NCI-H446 treated with DMSO at 0.1 percent for 48 hours (cell line): ENCODE results near the gene CRTC1.
"Not testable (repeated sequence)": the region's sequence is repeated elsewhere in the genome, so short reads cannot be mapped to it uniquely, and the experiment has no call there.

Source experiments
- DNase-seq: peaks from one replicate; lab custom pipeline; 2025; lab: John Stamatoyannopoulos, UW

CRTC1 gene

DNA sequence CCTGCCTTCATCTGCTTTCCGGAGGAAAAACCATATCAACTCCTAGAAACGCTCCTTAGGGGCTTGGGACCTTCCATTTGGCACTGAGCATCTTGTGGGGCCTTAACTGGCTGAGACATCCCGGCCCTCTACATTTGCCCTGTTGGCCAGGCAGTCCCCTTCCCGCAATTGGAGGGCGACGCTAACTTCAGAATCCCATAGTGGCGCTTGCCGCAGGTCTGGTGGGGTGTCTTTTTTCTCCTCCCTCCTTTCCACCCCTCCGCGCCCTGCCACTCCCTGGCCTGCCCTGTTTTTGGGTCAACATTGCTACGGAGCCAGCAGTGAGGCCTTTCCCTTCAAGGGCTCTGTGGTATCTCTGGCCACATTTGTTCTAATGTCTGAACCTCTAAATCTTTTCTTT lies 13.6 kb upstream of the CRTC1 start:
- DNase-seq = no peak

DNA sequence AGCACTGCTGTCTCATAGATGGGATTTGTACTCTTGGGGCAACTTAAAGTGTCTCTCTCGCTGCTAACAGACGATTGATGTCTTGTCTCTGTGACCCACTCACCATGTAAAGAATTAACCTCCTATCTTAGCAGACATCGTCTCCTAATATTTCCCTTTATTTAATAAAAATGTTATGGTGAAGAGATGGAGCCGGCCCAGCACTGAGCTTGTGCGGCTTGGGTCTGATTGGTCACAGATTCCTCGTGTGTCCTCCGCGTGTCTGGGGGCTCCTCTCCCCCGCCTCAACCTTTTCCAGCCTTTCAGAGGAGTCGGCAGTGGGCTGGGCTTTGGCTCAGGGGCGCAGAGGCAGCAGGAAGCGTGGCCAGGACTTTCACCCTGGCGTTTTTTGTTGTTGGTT lies 13.2 kb upstream of the CRTC1 start:
- DNase-seq = no peak

DNA sequence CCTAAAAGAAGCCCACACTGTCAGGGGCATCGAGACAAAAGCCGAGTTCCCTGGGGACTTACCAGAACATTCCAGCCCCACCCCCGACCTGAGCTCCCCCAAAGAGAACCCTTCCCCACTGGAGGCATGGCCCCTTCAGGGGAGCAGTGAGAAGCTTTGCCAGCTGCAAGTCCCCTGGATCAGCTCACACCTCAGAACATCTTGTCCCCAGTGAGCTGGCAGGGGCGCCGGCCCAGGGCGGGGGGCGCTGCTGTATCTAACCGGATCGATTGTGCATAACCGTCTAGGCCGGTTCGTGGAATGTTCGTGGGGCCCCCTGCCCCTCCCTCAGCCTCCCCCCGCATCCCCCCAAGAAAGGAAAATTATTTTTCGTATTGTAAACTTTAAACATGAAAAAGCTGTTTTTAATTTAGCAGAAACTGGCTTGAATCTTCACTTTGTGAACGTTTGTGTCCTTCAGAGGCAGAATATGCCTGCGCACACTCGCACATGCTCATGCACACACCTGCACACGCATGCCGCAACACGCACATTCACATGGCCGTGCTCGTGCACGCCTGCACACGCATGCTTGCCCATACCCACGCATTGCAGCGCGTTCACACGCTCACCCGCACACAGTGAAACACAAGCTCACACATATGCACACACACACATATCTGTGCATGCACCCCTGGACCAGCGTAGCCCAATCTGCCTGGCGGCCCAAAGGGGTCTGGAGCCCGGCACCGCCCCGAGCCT lies 12.0 kb upstream of the CRTC1 start:
- DNase-seq = no peak

DNA sequence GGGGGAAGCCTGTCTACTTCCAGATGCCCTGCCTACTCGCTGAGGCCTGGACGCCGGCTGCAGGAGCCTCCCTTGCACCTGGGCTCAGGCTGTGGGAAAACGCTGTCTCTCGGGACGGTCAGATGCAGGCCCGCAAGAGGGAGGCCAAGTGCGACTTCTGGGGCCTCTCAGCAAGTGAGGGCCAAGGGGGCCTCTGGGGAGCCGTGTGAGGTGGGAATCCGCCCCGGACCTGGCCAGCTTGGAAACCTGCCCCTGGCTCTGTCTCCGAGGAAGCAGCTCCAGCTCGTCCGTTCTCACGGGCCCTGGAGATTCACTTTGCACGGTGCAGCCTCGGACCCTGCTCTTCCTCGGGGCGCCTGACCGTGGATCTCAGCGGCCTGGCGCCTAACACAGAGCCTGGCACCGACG lies 11.4 kb upstream of the CRTC1 start:
- no peak for DNase-seq

DNA sequence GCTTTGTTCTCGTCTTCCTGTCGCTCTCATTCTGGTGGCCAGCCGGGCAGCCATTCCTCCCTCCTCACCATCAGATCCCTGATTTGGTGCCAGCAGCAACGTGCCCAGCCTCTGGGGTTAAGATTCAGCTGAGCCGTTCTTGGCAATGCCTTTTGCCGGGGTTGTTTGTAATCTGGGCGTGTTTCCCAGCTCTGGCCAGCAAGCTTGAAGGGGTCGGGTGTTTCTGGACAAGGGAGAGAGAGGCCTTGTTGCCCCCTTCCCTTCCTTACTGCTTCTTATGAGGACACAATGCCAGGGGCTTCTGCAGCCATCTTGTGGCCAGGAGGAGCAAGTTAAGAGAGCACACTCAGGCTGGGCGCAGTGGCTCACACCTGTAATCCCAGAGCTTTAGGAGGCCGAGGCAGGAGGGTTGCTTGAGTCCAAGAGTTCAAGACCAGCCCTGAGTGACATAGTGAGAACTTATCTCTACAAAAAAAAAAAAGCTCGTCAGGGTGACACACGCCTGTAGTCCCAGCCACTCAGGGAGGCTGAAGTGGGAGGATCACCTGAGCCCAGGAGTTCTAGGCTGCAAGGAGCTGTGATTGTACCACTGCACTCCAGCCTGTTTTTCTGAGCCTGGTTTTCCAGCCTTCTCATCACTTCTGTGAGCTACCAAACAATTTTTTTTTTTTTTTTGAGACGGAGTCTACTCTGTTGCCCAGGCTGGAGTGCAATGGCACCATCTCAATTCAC lies 10.7 kb upstream of the CRTC1 start:
- DNase-seq = peak; percentile 69

DNA sequence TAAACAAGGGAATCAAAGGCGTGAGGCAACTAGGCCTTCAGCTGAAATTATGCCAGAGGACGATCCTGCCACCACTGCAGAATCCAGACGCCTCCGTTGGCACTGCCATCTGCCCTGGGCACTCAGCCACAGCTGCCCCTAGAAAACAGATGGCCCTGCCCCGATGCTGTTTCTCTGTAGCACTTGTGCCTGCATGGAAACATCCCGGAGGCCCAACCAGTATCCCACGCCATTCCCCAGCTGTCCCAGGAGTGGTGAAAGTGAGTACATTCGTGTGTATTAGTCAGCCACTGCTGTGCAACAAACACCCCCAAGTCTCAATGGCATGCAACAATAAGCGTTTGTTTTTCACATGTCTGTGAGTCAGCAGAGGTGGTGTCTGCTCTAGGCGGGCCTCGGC lies 8.9 kb upstream of the CRTC1 start:
- DNase-seq = peak; percentile 95

DNA sequence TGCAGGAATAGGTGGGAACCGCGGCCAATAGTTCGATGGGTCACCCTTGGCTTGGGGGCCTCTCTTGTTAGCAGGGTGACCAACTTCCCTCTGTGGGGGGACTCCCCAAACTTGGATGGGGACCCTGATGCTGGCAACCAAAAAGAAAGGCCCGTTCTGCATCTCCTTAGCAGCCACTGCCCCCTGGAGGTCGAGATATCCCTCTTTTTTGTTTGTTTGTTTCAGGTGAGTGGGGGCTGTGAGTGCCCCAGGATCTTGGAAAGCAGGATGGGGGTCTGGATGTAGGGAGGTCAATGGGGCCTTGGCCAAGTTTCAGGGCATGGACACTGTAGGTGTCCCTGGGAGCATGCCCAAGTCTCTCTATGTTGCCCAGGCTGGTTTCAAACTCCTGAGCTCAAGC lies 7.7 kb upstream of the CRTC1 start:
- no peak for DNase-seq

DNA sequence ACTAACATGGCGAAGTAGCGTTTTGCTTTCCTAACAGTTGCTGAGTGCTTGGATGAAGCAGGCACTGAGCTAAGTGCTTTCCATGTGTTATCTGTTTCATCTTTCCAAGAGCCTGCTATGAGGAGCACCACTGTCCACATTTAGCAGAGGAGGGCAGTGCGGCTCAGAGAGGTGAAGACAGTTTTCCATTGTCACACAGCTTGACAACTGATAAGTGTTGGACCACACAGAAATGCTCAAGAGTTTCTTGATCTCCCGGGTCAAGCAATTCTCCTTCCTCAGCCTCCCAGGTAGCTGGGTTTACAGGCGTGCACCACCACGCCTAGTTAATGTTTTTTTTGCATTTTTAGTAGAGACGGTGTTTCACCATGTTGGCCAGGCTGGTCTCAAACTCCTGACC lies 6.8 kb upstream of the CRTC1 start:
- no peak for DNase-seq

DNA sequence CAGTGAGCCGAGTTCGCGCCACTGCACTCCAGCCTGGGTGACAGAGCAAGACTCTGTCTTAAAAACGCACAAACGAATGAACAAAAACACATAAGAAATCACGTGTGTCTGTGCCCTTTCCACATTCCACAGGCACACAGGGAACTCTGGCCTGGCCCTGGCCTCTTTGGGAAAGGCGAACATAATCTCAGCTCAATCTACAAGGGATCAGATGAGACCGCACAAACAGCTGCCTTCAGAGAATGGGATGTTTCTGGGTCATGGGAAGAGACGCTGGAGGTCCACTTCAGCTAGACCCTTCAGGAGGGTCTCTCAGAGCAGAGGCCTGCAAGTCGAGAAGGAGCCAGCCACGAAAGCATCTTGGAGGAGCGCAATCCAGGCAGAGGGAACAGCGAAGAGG lies 6.3 kb upstream of the CRTC1 start:
- no peak for DNase-seq

DNA sequence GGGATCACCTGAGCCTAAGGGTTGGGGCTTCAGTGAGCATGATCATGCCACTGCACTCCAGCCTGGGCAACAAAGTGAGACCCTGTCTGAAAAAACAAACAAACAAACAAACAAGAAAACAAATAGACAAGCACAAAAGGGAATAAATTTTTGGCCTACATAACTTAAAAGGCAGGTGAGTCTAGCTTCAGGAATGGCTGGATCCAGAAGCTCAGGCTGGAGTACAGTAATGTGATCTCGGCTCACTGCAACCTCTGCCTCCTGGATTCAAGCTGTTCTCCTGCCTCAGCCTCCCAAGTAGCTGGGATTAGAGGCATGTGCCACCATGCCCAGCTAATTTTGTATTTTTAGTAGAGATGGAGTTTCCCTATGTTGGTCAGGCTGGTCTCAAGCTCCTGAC lies 3.3 kb upstream of the CRTC1 start:
- DNase-seq = not testable (repeated sequence)

DNA sequence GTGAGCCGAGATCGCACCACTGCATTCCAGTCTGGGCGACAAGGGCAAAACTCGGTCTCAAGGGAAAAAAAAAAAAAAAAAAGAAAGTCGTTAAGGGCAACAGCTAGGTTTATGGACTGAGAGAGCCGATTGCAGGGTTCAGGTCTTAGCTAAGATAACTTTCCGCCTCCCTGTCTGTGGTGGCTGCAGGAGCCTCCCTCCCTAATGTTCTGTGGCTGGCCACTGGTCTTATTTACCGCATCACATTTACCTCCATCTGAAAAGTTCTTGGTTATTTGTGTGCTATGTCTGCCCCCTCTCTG lies 722 bp upstream of the CRTC1 start:
- no peak for DNase-seq

DNA sequence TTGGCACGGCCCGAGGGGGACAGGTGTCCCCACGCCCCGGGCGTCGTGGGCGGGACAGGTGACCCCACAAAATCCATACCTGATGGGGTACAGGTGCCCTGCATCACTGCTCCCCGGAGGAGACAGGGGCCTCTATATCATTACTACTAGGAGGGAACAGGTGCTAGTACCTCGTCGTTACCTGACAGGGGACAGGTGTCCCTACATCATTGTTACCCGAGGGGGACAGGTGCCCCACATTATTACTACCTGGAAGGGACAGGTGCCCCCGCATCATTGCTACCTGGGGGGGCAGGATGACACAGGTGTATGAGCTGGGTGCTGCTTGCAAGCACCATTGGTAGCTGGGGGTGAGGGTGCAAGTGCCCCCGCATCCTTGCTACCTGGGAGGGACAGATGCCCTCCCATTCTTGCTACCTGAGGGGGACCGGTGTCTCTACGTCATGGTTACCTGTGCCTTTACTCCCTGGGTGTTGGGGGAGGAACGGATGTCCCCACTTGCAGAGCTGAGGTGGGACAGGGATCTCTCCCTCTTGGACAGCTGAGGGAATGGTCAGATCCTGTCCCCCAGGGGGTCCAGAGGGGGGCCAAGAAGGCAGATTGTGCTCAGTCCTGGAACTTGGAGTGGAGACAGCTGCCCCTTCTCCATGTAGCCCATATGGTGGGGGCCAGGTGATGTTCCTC lies 620 bp downstream of the CRTC1 start:
- no peak for DNase-seq

DNA sequence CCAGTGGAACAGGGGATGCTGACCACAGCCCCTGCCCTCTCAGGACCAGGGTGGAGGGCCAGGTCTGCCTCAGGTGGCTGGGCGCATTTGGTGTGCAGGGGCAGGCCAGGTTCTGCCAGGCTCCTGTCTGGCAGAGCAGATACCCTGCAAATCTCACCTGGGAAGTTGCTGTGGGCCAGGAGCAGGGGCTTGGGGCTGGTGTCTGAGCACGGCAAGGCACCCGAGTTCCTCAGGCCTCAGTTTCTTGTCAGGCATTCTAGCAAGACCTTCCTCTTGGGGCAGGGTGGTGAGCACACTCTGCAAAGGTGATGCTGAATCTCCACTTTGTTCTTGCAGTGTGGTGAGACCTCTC lies 1.1 kb downstream of the CRTC1 start:
- DNase-seq = no peak

DNA sequence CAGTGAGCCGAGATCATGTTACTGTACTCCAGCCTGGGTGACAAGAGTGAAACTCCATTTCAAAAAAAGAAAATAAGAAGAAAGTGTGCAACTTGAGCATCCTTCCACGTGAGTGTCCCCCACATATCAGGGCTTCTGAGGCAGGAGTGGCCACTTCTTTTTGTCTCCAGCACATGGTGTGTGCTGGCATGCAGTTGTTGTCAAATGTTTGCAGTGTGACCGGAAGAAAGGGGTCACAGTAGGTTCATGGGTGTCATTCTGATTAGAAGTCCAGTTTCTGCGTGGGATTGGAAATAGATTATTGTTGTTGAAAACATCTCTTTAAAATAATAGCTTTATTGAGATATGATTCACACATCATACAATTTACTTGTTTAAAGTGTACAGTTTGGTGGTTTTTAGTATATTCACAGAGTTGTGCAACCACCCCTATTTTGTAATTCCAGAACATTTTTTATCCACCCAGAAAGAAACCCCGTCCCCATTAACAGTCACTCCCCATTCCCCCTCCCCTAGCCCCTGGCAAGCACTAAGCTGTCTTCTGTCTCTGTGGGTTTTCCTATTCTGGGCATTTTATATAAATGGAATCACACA lies 2.2 kb downstream of the CRTC1 start:
- no peak for DNase-seq

DNA sequence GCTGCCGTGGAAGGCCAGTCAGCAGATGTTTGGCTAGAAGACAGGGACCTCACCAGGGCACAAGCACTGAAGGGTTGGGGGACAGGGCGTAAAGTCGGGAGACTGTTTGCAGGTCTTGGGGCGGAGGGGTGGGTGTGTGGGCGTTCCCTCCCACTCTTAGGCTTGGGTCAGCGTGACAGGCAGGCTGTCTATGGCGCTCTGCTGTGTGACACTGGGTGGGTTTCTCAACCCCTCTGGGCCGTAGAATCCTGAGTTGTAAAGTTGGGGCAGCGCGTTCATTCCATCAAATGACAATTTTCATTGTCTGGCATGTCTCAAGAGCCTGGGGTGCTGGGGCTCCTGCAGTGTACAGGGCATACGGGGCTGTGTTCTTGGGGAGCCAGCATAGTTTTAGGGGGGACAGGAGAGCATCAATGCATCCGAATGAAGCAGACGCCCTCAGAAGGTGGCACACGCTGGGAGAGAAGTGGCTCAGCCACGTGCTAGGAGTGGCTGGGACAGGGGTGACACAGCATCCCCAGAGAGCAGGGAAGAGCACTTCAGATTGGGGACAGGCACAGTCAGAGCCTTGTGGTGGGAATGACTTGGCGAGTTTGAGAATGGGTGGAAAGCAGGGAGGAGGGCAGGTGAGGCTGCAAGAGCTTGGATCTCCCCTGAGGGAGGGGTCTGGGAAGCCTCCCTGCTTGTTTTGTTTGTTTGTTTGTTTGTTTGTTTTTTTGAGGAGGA lies 4.4 kb downstream of the CRTC1 start:
- DNase-seq = no peak

DNA sequence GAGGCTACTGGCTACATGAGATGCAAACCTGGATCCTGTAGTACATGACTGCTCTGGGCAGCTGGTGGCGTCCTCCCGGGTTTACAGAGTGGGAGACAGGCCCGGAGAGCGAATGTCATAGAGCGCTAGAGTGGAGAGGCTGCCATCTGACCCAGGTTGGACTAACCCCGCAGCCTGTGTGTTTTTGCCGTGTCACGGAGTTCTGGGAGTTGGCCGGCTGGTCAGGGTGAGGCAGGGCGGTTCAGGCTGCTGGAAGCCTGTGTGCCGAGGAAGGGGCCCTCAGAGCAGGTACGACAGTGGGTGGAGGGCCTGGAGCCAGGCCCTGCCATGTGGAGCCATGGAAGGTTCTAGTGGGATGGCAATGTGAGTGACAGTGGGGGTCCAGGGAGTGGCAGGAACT lies 12.5 kb downstream of the CRTC1 start:
- no peak for DNase-seq

DNA sequence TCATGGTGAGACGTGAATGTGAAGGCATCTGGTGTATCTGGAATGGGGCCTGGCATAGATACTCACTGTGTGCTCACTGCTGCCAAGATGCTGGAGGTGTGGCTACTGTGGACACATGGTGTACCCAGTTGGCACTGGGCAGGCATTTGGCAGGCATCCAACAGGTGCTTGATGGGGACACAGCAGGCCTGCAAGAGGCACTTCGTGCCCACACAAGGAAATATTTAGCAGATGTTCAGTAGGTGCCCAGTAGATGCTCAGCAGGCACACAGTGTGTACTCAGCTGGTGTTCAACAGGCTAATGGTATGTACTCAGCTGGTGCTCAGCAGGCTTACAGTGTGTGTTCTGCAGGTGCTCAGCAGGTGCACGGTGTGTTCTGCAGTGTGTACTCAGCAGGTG lies 14.2 kb downstream of the CRTC1 start:
- DNase-seq = no peak

DNA sequence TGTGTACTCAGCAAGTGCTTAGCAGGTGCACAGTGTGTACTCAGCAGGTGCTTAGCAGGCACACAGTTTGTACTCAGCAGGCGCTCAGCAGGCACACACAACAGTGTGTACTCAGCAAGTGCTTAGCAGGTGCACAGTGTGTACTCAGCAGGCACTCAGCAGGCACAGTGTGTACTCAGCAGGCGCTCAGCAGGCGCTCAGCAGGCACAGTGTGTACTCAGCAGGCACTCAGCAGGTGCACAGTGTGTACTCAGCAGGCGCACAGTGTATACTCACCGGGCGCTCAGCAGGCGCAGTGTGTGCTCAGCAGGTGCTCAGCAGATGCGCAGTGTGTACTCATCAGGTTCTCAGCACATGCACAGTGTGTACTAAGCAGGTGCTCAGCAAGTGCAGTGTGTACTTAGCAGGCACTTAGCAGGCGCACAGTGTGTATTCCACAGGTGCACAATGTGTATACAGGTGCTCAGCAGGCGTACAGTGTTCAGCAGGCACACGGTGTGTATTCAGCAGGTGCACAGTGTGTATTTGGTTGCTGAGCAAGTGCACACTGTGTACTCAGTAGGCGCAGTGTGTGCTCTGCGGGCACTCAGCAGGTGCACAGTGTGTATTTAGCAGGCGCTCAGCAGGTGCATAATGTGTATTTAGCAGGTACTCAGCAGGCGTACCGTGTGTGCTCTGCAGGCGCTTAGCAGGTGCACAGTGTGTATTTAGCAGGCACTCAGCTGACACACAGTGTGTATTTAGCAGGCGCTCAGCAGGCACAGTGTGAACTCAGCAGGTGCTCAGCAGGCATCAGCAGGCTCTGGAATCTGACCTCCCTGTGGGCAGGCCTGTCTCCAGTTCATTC lies 15.1 kb downstream of the CRTC1 start:
- DNase-seq = no peak

DNA sequence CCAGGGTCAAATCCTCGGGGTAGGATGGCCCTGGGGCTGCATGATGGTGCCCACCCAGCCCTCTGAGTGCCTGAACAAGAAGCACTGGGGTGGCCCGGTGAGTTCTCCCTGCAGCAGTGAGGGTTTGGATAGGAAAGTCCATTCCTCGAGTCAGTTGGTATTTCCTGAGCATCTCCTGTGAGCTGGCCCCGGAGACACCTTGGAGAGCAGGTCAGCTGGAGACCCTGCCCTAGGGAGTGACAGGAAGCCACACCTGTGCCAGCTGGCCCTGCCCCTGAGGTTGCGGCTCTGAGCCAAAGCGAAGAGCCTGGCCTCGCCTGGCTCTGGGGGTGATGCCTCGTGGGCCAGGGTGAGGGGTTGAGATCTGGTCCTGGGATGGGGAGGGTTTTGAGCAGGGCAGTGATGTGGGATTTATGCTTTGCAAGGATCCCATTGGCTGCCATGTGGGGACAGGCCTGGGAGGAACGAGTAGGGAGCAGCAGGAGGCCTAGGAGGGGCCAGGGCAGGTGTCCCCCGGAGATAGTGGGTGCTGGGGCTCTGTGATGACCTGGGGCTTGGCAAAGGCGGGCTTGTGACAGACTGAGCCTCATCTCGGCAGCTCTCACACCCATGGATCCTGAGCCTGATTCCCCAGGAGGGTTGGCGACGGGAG lies 16.0 kb downstream of the CRTC1 start:
- no peak for DNase-seq

DNA sequence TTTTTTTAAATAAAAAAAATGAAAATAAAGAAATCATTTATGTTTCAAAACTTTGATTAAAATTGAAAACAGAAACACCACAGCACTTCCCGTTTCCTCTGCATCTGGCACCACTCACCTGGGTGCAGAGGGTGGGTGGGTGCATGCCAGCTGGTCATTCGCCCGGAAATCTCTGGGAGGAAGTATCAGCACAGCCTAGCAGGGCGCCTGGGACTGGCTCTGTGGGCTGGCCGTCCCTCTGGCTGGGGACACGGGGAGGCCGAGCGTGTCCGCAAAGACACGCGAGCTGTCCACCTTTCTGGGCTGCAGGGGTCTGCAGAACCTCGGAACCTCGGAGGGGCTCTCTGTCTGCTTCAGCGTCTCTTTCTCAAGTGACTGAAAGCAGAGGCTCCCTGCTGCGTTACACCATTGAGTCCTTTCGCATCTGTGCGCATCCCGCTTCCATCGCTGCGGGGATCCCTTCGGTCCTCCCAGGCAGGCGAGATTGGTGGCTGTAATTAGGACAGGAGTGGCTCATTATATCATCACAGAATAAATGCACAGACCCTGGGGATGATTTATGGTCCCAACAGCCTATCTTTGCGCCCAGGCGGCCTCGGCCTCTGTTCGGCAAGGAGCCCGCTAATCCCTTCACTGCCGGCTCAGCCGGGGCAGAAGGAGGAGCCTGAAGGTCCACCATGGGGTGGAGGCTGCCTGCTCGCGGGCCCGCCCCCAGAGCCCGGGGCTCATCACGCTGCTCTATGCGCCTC lies 17.2 kb downstream of the CRTC1 start:
- DNase-seq = peak; percentile 67
